Breast epithelium (tissue), 3 donors: Measurements from ENCODE around the gene BCL10.

ENCODE experiments used
- CTCF ChIP-seq, 3 donors: fragments of 450-650 bp; IDR thresholded peaks; one replicate each; pipeline ENCODE4 v1.5.1; 2016 to 2017; ENCODE audit warnings: antibody characterized with exemption in 3 of 3, mild to moderate bottlenecking in 3 of 3, moderate library complexity in 3 of 3
- POLR2A ChIP-seq: fragments of 450-650 bp; IDR thresholded peaks from one replicate; pipeline ENCODE4 v1.6.1; 2016; ENCODE audit warnings: antibody characterized with exemption, mild to moderate bottlenecking, moderate library complexity
- POLR2AphosphoS5 ChIP-seq, 3 donors: sonication (generic); formaldehyde crosslinking; IDR thresholded peaks; one replicate each; pipeline ENCODE4 v1.6.1; 2017; ENCODE audit warnings: antibody characterized with exemption in 3 of 3

GRCh38 chr1:85274969-85275453 lies 1.4 kb downstream of the BCL10 start:
- TF ChIP-seq CTCF (IDR thresholded peaks at IDR 0.05) (no peak), POLR2AphosphoS5 (IDR thresholded peaks at IDR 0.05) (no peak), POLR2A (no peak)
